CD4-positive, alpha-beta T cell treated with Interleukin-17A for 1 hour (primary cell): ENCODE measurements around the gene MYZAP.

Source experiments
- DNase-seq: peaks from one replicate; pipeline ENCODE4 v3.0.0-alpha.2; 2020

Gene MYZAP

GRCh38 chr15:57565311-57565710 lies 26.4 kb upstream of the MYZAP start:
- DNase-seq, result peak; percentile 53

- DNase-seq, result no peak
Measured at GRCh38 chr15:57566834-57567233, 24.9 kb upstream of the MYZAP start.

DNA sequence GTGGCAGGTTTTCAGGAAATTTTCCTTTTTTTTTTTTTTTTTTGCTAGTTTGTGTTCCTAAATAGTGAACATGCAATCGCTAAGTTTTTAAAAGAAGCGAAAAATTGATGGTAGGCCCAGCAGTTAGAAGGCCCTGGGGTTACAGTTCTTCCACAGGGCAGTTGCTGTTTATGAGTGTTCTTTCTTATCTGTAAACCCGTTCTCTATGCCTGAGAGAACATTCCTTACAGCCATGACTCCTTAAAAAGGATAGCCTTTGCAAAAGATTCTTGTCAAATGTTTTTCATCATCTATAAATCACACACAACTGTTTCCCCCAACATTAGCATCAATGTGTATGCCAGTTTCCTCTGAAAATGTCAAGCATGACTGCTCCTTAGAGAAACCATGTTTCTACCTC lies 23.8 kb upstream of the MYZAP start:
- no peak for DNase-seq

DNA sequence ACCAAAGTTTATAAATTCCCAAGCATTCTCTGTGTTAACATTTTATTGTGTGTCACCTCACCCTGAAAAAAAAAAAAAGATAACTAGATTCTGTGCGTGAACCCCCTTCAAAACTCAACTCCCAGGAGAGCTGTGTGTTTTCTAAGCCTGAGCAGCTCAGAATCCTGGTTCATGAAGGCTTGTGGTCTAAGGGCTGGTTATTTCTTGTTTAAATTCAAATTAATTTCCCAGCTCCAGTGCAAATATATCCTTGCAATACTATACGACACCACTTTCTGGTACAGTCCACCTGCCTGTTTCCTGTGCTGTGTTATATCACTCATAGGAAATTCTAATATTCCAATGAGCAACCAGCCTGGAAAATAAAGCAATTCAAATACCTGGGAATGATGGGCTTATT lies 23.4 kb upstream of the MYZAP start:
- DNase-seq, result no peak

GRCh38 chr15:57570340-57570739 lies 21.4 kb upstream of the MYZAP start:
- DNase-seq, result no peak

DNA sequence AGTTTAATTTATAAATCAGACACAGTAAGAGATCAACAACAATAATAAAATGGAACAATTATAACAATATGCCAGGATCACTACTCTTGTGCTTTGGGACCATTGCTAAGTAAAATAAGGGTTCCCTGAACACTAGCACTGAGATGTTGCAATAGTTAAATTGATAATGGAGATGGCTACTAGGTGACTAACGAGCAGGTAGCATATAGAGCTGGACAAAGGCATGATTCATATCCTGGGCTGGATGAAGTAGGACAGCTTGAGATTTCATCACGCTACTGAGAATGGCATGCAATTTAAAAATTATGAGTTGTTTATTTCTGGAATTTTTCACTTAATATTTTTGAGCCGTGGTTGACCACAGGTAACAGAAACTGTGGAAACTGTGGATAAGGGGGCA lies 20.7 kb upstream of the MYZAP start:
- DNase-seq, result no peak

- DNase-seq, result no peak
Measured at GRCh38 chr15:57571725-57572124, 20.0 kb upstream of the MYZAP start.

DNA sequence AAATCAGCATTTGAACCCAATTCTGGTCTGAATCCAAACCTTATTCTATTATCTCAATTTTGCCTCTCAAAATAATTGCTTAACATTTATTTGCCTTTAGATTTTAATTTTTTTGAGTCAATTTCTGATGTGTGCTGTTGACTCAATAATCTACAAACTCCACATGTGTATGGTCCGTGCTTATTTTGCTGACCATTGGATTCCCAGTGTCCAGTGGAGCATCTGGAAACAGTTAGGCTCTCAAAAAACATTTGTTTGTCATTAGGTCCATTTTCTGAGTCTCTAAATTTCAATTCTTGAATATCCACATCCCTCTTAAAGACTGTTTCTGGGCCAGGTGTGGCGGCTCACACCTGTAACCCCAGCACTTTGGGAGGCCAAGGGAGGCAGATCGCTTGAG lies 19.2 kb upstream of the MYZAP start:
- DNase-seq, result no peak

DNA sequence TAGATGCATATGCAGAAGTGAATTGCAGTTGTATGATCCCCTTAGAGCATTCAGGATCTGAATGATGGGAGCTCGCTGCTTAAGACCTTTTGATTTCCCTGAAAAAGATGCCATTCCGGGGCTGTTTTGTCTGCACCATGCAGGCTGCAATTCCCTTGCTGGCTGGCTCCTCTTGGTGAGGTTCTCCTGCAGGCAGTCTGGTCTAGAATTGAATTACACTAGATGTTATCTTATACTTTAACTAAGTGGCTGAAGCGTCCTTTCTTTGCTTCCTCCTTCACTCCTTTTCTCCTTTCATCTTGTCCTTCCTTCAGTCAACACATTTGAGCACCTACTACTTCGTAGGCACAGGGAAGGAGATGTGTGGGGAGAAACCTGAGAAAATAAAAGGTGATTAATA lies 18.6 kb upstream of the MYZAP start:
- DNase-seq, result no peak

DNA sequence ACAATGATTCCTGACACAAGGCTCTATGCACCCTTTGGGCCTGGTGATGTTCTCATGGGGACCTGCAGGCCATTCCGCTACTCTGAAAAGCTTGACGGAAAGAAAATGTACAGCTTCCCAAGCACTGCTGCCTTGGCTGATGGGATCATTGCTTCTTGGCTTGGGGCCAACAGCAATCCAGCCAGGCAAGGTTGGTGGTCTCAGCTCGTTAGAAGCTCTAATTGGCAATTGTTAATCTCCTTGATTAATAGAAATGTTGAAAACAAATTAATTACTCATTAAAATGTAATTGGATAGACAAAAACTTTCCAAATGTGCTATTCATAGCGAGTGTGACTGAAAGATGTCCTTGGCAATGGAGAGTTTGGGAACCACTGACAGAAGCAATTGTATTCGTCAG lies 16.3 kb upstream of the MYZAP start:
- DNase-seq, result no peak

DNA sequence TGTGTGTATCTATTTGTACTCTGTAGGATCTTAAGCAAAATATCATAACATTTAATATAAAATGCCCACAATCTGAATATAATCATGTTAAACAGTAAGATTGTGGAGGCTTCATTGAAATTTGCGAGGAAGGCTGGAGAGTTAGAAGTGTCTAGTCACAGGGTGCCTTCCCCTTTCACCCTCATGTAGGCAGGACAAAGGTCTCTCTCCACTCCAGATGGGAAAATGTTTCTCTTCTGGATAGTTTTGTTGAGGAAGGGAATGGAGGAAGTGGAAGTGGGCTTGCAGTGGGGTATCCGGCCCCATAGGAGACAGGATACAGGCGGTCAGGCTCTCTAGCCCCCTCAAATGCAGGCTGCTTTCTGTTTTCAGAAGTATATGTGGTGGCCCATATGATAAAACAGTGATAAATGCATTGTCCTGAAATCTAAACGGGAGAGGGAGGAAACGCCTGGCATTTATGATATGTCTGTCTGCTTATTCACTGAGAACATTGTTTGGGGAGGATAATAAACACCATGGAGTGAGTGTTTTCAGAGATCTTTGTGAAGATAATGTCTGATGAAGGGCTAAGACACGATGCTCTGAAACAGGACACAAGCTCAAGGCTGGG lies 13.3 kb upstream of the MYZAP start:
- no peak for DNase-seq

- DNase-seq, result no peak
Measured at GRCh38 chr15:57580428-57580827, 11.3 kb upstream of the MYZAP start.

DNA sequence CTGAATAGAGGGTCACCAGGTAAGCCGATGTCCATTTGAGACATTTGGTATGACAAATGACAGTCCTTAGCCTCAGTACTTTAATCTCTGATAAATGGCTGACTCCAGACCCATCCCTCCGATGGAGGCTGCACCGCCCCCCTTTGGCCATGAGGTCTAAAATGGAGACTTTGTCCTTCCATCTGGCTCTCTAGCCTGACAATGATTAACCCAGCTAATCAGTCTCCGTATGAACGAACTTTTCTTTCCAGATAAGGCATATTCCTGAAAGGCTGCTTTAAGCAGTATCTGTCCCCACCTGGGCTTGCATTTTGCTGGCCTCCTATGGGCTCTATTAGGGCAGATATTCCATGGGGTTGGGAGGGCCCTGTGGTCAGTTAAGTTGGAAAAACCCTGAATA lies 10.8 kb upstream of the MYZAP start:
- DNase-seq, result no peak

DNA sequence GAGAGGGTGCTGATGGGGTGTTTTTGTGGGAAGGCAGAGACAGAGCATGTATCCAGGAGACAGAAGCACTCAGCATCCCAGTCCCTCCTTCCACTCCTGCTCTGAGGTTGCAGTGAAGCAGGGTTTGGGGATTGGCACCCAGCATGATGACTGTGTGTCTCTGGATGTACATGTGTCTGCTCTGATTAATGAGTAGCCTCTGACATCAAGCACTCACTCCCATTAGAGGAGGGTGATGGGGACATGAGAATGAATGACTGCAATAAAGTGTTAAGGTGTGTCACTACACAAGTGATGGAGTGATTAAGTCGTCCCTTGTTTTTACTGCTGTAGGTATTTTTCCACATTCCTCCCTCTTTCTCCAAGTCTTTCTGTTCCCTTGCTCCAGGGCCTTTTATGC lies 9.6 kb upstream of the MYZAP start:
- DNase-seq, result no peak

DNA sequence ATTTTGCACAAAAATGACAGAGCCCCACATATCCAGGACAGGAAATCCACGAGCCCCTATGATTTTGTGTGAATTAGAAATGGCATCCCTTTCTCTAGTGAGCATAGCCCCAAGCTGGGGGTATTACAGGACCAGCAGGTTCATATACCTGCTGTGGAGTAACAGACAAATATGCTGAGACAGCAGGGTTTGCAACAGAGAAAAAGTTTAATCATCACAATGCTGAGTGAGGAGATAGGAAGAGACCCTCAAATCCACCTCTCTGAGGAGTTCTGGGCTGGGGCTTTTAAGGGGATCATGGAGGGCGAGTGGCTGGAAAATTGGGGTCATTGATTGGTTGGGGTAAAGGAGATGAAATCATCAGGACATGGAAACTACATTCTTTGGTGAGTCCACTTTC lies 8.4 kb upstream of the MYZAP start:
- no peak for DNase-seq

GRCh38 chr15:57583720-57584119 lies 8.0 kb upstream of the MYZAP start:
- no peak for DNase-seq

DNA sequence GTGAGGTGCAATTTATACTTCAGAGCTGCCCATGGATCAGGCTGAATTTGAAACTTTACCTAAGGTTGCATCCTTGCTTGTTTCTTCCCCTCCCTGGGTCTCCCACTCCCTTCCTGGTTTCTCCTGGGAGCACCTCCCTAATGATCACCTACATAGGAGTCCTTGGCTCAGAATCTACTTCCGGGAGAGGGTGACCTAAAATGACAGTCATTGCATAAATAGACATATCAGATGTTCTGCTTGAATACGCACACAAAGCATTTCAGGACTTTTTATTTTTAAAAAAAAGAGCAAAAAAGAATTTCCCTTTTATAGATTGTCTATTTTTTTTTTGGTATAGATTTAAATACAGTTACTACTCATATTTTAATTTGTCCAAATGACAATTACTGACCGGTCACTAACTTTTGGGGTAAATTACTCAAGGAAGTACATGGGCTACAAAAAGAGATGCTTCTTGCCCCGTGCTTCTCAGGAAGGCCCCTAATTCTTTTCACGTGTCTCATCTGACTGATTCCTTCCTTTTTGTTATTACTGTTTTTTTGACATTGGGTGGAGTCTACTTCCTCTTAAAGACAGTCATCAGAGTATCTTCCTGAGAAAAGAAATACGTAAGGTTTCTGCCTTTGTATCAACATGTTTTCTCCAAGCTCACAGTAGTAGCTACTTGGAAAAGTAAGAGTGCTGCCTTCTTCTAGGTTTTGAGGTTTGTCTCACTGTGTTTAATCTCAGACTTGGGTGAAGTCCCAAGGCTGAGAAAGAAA lies 4.9 kb upstream of the MYZAP start:
- peak; percentile 21 for DNase-seq

- no peak for DNase-seq
Measured at GRCh38 chr15:57589281-57589680, 2.4 kb upstream of the MYZAP start.

DNA sequence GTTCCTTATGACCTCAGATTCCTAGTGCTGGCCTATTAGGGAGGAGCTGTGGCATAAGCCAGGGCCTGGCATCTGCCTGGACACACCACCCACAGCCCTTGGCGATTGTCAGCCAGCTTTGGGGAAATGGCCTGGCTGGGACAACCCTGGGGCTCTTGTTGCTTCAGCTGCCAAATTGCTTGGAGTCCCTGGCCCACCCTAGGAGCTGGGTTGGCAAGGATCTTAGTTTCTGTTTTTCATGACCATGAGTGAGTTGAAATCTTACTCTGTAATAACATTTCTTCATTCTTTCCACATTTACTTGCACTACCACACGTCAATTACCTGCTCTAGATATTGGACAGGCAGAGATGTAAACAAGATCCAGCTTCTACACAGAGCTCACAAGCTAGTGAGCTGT lies 1.9 kb upstream of the MYZAP start:
- no peak for DNase-seq

DNA sequence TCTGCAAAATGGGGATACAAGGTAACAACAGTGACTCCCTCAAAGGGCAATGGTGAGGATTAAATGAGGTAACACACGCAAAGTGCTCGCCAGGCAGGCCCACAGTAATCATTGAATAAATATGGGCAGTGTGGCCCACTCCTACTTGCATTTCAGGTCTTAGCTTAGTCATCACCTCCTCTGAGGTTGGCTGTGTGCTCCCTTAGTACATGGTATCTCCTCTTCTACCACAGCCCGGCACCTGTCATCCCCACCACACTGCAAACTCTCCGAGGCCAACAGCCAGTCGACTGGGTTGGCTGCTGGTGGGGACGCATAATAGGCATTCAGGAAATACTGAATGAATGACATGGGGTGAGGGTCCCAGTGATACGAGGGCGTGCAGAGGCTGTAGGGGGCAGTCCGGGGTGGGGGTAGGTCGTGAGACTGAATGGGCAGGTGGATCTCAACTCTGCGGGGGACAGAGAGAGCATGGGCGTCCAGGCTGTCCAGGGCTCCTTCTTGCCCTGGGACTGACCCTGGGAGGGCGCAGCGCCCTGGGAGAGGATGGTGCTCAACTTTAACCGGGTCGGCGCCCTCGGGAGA lies 375 bp upstream of the MYZAP start:
- no peak for DNase-seq

- no peak for DNase-seq
Measured at GRCh38 chr15:57592426-57592825, 722 bp downstream of the MYZAP start.

DNA sequence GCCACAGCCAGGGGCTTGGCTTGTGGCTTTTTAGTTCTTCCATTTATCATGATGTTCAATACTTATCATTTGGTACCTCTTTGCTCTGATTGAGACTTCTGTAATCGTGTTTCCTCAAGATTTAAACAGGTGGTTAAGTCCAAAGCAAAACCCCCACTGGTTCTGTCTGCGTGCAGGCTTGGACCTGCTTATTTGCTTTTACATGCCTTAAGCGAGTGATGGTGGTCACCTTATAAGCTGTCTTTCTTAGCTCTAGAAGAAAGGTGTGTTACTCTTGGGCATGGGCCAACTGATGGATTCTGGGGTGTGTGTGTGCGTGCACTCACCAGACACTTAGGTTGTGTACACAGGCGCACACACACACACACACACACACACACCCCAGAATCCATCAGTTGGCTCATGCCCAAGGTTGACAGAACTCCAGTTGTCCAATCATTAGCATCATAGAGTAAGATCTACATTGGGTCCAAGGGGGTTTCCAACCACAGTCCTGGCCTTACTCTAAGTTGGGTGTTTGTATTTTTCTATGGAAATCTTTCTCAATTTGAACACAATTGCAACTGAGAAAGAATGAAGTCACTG lies 1.2 kb downstream of the MYZAP start:
- no peak for DNase-seq

- DNase-seq, result no peak
Measured at GRCh38 chr15:57594479-57594878, 2.8 kb downstream of the MYZAP start.
